Left lung (tissue), 10 donors: ENCODE results near the gene PER1. TPM values are rescaled to one million over a fixed set of nuclear protein-coding genes. Genes with fewer than 3 reads are reported as not detected.

ENCODE experiments used
- ATAC-seq: fragments of 200-7000 bp; cut with Tn5 transposase; one replicate; pipeline ENCODE4 v1.9.1; 2020; ENCODE audit warnings: moderate library complexity
- DNase-seq, 4 donors: peaks; one replicate each; pipeline ENCODE4 v3.0.0-alpha.2; 2013 to 2020
- H3K27ac ChIP-seq, 2 donors: fragments of 200-600 bp; sonication (generic) in 1 of 2; one replicate each; pipeline versions ENCODE4 v1.5.0 to v1.8.0; 2020 to 2021
- H3K27me3 ChIP-seq, 2 donors: fragments of 200-600 bp; sonication (generic) in 1 of 2; one replicate each; pipeline versions ENCODE4 v1.5.0 to v1.8.0; 2020 to 2021
- H3K36me3 ChIP-seq, 2 donors: fragments of 200-600 bp; sonication (generic) in 1 of 2; one replicate each; pipeline versions ENCODE4 v1.5.0 to v1.8.0; 2020 to 2021
- H3K4me1 ChIP-seq, 2 donors: fragments of 200-600 bp; one replicate each; pipeline ENCODE4 v1.8.0; 2021
- H3K4me3 ChIP-seq, 2 donors: fragments of 200-600 bp; sonication (generic) in 1 of 2; one replicate each; pipeline versions ENCODE4 v1.5.0 to v1.8.0; 2020 to 2021; ENCODE audit warnings: mild to moderate bottlenecking in 1 of 2
- H3K9me3 ChIP-seq, 2 donors: fragments of 200-600 bp; sonication (generic) in 1 of 2; one replicate each; pipeline versions ENCODE4 v1.5.0 to v1.8.0; 2020 to 2021
- CTCF ChIP-seq, 2 donors: fragments of 200-600 bp; sonication (generic) in 1 of 2; IDR thresholded peaks; one replicate each; pipeline versions ENCODE4 v1.5.0 to v1.8.0; 2021; ENCODE audit warnings: antibody characterized with exemption in 2 of 2
- intact Hi-C, 2 donors: fragments of 100-400 bp; cut with DNase I; formaldehyde crosslinking; loops; one replicate each; pipeline versions ENCODE4 v1.11.2 to v1.14.2; 2022
- polyA plus RNA-seq, 6 donors: library from polyadenylated mRNA; unstranded; fragments of 120-200 nt; gene quantifications; one replicate each; pipeline ENCODE4 v1.2.1, GENCODE V29; 2013; ENCODE audit not compliant: insufficient read length in 6 of 6
- total RNA-seq, 2 donors: library from RNA; stranded (reverse); fragmentation: NEBNext Ultra II Directional; extraction: Animal tissue kit (Norgen Biotek cat#: 25700); gene quantifications; one replicate each; pipeline ENCODE4 v1.2.1, GENCODE V29; 2021
- donor health status: DM: no; HTN: yes; CAD: no.
- donor health status: DM: no; HTN: no; CAD: no.

Gene PER1
- total and polyA plus RNA-seq, 8 donors = 28.0 to 111 (median 61.2) TPM

DNA sequence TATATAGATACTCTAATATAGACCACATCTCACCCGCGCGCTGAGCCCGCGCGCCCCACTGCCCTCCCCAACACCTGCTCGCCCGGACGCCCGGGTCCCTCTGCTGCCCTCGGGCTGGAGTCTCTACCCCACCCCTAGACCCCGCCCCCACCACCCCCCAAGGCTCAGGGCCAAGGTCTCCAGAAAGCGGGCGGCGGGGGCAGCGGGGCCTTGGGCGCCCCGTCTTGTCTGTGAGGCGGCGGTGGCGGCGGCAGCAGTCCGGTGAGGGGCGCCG, 30.9 kb downstream of the PER1 start:
- TF ChIP-seq CTCF (IDR thresholded peaks at IDR 0.05) = no peak
- peaks cover 41 to 91% of the 10 kb centered on the region in 2 donors for H3K4me1 ChIP-seq
- no peaks in the 10 kb centered on the region for H3K36me3 ChIP-seq
- no peak for DNase-seq
- peak overlapping the region; percentile 33 to 49 for H3K4me3 ChIP-seq
- peaks cover 41 to 85% of the 10 kb centered on the region in 2 donors for H3K27me3 ChIP-seq
- H3K9me3 ChIP-seq = no peaks in the 10 kb centered on the region
- intact Hi-C loops = loop anchor here in 1 of 2 donors (10.0 kb wide), 1 partner anchor 63 kb away; no protein-coding TSS in a partner anchor
- no peak overlapping the region for H3K27ac ChIP-seq
- ATAC-seq = no peak

GRCh38 chr17:8120520-8121406, 31.4 kb downstream of the PER1 start:
- peak; percentile 13 to 19 for TF ChIP-seq CTCF (IDR thresholded peaks at IDR 0.05)
- Histone ChIP-seq H3K4me3 (peak overlapping the region; percentile 33 to 49), H3K27ac (peak overlapping the region; percentile 5 to 37), H3K4me1 (peaks cover 41 to 85% of the 10 kb centered on the region in 2 donors), H3K36me3 (no peaks in the 10 kb centered on the region), H3K9me3 (no peaks in the 10 kb centered on the region), H3K27me3 (peaks cover 47 to 85% of the 10 kb centered on the region in 2 donors)
- intact Hi-C loops = loop anchor here in 1 of 2 donors (10.0 kb wide), 1 partner anchor 64 kb away; no protein-coding TSS in a partner anchor
- DNase-seq (peak in 2 of 4 donors; percentile 77 to 86), ATAC-seq (peak; percentile 17)

GRCh38 chr17:8119581-8120519, 32.4 kb downstream of the PER1 start:
- peak; percentile 59 for ATAC-seq
- Histone ChIP-seq H3K4me3 (peak overlapping the region; percentile 52 to 54), H3K27me3 (peaks cover 48 to 85% of the 10 kb centered on the region in 2 donors), H3K27ac (peak overlapping the region; percentile 70 to 85), H3K9me3 (no peaks in the 10 kb centered on the region), H3K4me1 (peaks cover 35 to 76% of the 10 kb centered on the region in 2 donors), H3K36me3 (no peaks in the 10 kb centered on the region)
- intact Hi-C loops = loop anchor here in 1 of 2 donors (10.0 kb wide), 1 partner anchor 65 kb away; no protein-coding TSS in a partner anchor
- peak in 3 of 4 donors; percentile 77 to 95 (median 92) for DNase-seq
- no peak for TF ChIP-seq CTCF (IDR thresholded peaks at IDR 0.05)

GRCh38 chr17:8118769-8119580, 33.2 kb downstream of the PER1 start:
- peak; percentile 67 to 86 for TF ChIP-seq CTCF (IDR thresholded peaks at IDR 0.05)
- DNase-seq (peak; percentile 86 to 98 (median 88)), ATAC-seq (peak; percentile 77)
- H3K27me3 ChIP-seq = peaks cover 47 to 85% of the 10 kb centered on the region in 2 donors
- peaks cover 27 to 68% of the 10 kb centered on the region in 2 donors for H3K4me1 ChIP-seq
- no peaks in the 10 kb centered on the region for H3K36me3 ChIP-seq
- H3K4me3 ChIP-seq = peak overlapping the region; percentile 52 to 54
- intact Hi-C loops = no loop called here
- H3K27ac ChIP-seq = peak overlapping the region; percentile 70 to 85
- H3K9me3 ChIP-seq = no peaks in the 10 kb centered on the region
